Measurements from ENCODE around the gene WWOX. TPM values are rescaled to one million over a fixed set of nuclear protein-coding genes. Genes with fewer than 3 reads are reported as not detected.

Gene WWOX
- total and polyA plus RNA-seq, 2 of the 4 experiments (the other 2 are of a cell fraction), result 2.7 to 5.4 TPM

- Histone ChIP-seq H3K4me3 (ENCODE audit: insufficient read depth, low read depth, low read length) (no peak overlapping the region), H3K9me1 (ENCODE audit: insufficient read depth, low read length) (no peaks in the 10 kb centered on the region), H3K18ac (ENCODE audit: low read depth, low read length) (no peak overlapping the region), H3K9ac (ENCODE audit: low read depth, low read length) (no peak overlapping the region), H3K14ac (replicated peaks; ENCODE audit: low read depth, low read length) (no peak overlapping the region), H3K9me3 (ENCODE audit: control insufficient read depth, insufficient read depth, low read length) (peaks cover 5% of the 10 kb centered on the region; the same call in 1 of the 2 replicates), H2BK5ac (ENCODE audit: low read depth, low read length, poor library complexity, severe bottlenecking) (no peak overlapping the region), H2BK120ac (ENCODE audit: low read depth, low read length) (no peak overlapping the region), H3K56ac (ENCODE audit: extremely low read depth, insufficient read depth, low read length) (no peak overlapping the region), H3K23ac (ENCODE audit: low read depth, low read length) (no peak overlapping the region), H3K27me3 (ENCODE audit: control insufficient read depth, insufficient read depth, low read length) (peaks cover 2% of the 10 kb centered on the region; the same call in 1 of the 2 replicates), H2AK5ac (ENCODE audit: low read depth, low read length) (no peak overlapping the region), H2BK15ac (ENCODE audit: low read depth, low read length) (no peak overlapping the region), H3K27ac (ENCODE audit: insufficient read depth, low read length) (no peak overlapping the region), H3K79me1 (ENCODE audit: low read depth in 1 of 2, low read length in 2 of 2) (no peaks in the 10 kb centered on the region), H2AFZ (replicated peaks; ENCODE audit: low read length, poor library complexity) (no peak overlapping the region), H2BK20ac (ENCODE audit: low read depth, low read length) (no peak overlapping the region), H3K4me2 (ENCODE audit: low read depth, low read length) (no peak overlapping the region), H4K91ac (ENCODE audit: insufficient read depth, low read depth, low read length) (no peak overlapping the region), H4K8ac (ENCODE audit: low read depth in 2 of 2, low read length in 2 of 2) (no peak overlapping the region), H3K4ac (ENCODE audit: low read depth, low read length) (no peak overlapping the region), H2AK9ac (replicated peaks; ENCODE audit: low read depth, low read length, poor library complexity) (no peak overlapping the region), H3K36me3 (ENCODE audit: control insufficient read depth, insufficient read depth, low read length) (no peaks in the 10 kb centered on the region), H4K5ac (ENCODE audit: low read depth, low read length) (no peak overlapping the region), H3K4me1 (ENCODE audit: control insufficient read depth, insufficient read depth, low read length) (no peaks in the 10 kb centered on the region), H4K20me1 (ENCODE audit: insufficient read depth, low read length) (no peaks in the 10 kb centered on the region)
- intact Hi-C loops (cut with micrococcal nuclease) (no loop called here), in situ Hi-C loops (cut with MboI; ENCODE audit: low sequenced_read_pairs) (no loop called here), dilution Hi-C loops (cut with HindIII; ENCODE audit: low sequenced_read_pairs, unreplicated experiment) (no loop called here)
- ATAC-seq (ENCODE audit: low read depth), result no peak
- TF ChIP-seq, protein P1, sequence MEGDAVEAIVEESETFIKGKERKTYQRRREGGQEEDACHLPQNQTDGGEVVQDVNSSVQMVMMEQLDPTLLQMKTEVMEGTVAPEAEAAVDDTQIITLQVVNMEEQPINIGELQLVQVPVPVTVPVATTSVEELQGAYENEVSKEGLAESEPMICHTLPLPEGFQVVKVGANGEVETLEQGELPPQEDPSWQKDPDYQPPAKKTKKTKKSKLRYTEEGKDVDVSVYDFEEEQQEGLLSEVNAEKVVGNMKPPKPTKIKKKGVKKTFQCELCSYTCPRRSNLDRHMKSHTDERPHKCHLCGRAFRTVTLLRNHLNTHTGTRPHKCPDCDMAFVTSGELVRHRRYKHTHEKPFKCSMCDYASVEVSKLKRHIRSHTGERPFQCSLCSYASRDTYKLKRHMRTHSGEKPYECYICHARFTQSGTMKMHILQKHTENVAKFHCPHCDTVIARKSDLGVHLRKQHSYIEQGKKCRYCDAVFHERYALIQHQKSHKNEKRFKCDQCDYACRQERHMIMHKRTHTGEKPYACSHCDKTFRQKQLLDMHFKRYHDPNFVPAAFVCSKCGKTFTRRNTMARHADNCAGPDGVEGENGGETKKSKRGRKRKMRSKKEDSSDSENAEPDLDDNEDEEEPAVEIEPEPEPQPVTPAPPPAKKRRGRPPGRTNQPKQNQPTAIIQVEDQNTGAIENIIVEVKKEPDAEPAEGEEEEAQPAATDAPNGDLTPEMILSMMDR (conservative IDR thresholded peaks at IDR 0.05; ENCODE audit: low read depth, low read length), result no peak
- TF ChIP-seq RCOR1 (IDR thresholded peaks at IDR 0.05; ENCODE audit: insufficient replicate concordance, low read length), result no peak
- BruUV-seq (replicated peaks), result no TSS peak
- no peak for DNase-seq
- no CpG with 5 or more reads among the region's 9 CpGs for WGBS, 2 experiments (ENCODE audit: extremely low coverage in 2 of 2, insufficient read length in 1 of 2)
- POLR2A ChIA-PET (ENCODE audit: unreplicated experiment), result no interaction called here
- CTCF ChIA-PET, result no interaction called here
These were observed 93.5 kb downstream of the WWOX start for GRCh38 chr16:78192734-78193488.
